Measurements from ENCODE around the gene UBE2E2.
"Not testable (repeated sequence)": the region's sequence is repeated elsewhere in the genome, so short reads cannot be mapped to it uniquely, and the experiment has no call there.

The UBE2E2 gene

DNA sequence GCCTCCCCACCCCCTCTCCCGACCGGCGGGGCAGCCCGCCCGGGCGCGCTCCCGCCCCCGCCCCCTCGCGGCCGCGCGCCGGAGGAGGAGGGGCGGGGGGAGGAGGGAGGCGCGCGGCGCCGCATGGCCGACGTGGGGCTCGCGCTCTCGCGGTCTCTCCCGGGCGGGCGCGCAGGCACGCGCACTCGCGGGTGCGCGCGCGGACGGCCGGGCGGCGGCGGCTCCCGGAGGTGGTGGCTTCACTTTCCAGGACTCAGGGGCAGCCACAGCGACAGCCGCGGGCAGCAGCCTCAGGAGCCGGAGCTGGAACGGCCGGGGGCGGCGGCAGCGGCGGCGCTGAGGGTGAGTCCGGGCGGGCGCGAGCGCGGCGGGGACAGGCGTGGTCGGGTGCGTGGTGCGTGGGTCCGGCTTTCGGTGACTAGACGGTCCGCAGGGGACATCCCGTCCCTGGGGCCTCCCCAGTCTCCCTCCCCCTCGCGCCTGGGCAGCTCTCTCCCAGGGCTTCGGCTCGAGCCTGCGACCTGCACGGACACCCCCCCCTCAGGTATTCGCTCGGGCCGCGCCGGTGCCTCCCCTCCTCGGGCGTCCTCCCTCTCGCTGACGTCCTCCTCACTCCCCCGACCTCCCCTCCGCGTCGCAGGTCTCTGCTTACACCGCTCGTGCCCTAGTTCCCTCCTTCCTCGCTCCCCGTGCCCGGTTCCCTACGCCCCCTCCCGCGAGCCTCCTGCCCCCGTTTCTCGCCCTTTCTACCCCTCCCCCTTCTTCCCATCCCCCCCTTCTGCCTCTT is at the start of gene UBE2E2:
UBE2E2 (plus strand) TSS at position 407 of the 787 bp plus-strand sequence.
- in situ Hi-C loops (cut with HindIII; ENCODE audit: low sequenced_read_pairs) = no loop called here

DNA sequence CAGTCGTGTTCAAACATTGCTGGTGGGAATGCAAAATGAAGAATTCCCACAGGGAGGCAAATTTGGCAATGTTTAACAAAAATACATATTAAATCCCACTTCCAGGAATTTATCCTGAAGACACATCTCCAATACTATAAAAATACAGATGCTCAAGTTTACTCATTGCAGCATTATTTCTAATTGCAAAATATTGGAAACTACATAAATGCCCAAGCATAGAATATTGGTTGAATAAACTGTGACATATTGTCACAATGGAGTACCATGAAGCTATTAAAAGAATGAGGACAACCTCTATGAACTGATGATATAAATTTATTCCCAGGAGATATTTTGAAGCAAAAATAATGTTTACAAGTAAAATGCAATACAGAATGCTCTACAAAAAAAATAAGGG is 49.7 kb upstream of the UBE2E2 start:
- in situ Hi-C loops (cut with HindIII; ENCODE audit: low sequenced_read_pairs) = no loop called here

DNA sequence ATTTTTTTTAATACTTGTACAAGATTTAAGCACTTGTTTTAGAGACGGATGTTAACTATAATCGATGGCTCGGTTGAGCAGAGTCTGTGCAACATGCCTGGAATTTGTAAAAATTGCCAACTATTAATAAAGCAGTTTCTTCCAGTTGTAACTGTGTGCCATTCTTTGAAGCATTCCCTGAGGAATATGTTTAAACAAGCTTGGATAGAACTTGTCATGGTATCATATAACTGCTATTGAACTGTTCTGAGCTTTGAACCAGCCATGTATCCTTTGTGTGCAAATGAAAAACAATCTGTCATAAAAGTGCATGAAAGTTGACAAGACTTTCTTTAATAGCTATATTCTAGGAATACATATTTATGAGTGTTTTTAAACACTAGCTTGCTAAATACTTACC is 45.8 kb upstream of the UBE2E2 start:
- in situ Hi-C loops (cut with HindIII; ENCODE audit: low sequenced_read_pairs) = no loop called here

DNA sequence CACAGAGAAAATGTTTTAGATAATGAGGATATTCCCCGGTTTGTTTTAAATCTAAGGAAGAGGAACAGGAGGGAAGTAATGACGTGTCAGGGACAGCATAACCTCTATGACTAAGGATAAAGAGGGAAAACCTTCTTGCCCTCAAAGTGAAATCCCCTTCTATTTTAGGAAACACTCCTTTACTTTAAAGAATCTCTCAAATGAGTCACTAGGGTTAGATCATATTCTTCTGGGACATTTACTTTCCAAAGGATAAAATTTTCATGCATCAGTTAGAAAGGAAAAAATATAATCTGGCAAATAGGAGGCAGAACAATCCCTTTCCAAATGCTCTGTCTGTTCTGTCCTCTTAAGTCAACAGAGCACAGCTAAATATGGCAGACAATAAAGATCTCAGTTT is 43.2 kb upstream of the UBE2E2 start:
- in situ Hi-C loops (cut with HindIII; ENCODE audit: low sequenced_read_pairs) = no loop called here

DNA sequence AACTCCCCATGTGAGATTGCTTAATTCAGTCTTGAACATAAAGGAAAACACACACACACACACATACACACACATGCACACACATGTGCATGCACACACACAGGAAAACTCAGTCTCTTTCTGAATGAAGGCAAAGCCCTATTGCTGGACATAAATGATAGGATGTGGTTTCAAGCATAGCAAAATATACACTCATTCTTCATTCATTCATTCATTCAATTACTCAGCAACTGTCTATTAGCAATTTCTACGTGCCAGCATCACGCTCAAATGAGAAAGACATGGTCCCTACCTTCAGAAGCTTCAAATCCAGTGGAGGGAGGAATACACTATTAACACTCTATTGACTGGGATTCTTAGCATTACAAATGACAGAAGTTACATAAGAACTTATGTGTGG is 41.8 kb upstream of the UBE2E2 start:
- in situ Hi-C loops (cut with HindIII; ENCODE audit: low sequenced_read_pairs) = no loop called here

DNA sequence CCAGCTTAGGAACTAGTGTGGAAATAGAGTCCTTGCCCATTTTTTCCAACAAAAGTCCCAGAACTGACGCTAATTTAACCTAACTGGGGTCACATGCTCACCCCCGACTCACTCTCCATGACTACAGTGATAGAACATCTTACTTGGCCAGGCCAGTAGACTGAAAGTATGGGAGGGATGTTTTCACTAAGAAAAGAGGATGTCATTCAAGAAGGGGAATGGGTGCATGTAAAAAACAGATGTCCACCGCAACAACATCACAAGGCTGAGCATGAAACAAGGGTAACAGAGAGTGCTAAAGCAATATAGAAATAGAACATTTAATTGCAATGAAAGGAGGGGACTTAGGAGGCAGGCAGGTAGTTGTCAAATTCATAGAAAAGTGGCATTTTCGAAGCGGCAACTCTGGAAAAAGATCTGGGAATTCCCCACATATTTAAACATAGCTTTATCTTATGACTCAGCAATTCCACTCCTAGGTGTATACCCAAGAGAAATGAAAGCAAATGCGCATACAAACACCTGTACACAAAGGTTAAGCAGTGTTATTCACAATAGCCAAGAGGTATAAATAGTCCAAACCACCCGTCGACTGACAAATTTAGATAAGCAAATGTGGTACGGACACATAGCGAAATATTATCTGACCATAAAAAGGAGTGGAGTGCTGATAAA is 41.1 kb upstream of the UBE2E2 start:
- in situ Hi-C loops (cut with HindIII; ENCODE audit: low sequenced_read_pairs) = no loop called here

DNA sequence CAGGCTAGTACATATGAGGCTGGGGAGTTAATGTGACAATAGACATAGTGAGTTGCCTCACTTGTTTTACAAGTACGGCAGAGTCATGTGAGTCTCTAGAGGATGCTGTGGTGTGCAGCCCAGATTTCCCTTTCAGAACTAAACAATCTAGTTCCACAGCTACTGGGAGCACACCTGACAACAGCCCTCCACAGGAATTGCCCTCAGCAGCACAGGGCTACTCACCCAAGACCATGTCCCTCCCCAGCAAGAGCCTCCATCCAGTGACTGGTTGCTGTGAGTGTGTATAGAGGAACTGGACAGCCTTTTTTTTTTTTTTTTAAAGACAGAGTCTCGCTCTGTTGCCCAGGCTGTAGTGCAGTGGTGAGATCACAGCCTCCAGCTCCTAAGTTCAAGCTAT is 40.2 kb upstream of the UBE2E2 start:
- in situ Hi-C loops (cut with HindIII; ENCODE audit: low sequenced_read_pairs) = no loop called here

DNA sequence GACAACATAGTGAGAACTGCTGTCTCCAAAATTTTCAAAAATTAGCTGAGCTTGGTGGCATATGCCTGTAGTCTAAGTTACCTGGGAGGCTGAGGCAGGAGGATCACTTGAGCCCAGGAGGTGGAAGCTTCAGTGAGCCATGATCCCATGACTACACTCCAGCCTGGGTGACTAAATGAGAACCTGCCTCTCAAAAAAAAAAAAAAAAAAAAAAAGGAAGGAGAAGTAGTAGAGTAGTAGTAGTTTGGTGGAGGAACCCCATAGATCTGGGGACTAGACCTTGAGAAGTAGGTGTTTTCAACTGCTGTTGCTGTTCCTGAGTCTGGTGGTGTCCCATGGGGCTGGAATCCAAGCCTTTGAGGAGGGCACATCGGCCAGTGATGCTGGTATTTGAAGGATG is 38.4 kb upstream of the UBE2E2 start:
- in situ Hi-C loops (cut with HindIII; ENCODE audit: low sequenced_read_pairs) = no loop called here

DNA sequence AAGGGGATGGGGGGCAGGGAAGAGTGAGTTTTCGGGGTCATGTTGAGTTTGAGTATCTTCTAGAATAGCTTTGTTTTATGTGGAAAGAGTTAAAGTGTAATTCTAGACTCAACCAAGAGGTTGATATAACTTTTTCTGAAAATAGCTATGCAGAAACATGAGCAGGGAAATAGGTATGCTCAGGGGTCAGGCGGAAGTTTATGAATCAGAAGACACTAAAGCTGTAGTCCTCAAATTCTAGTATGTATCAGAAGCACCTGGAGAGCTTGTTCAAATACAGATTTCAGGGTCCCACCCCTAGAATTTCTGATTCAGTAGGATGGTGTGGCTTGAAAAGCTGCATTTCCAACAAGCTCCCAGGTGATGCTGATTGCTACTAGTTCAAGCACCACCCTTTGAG is 37.6 kb upstream of the UBE2E2 start:
- in situ Hi-C loops (cut with HindIII; ENCODE audit: low sequenced_read_pairs) = no loop called here

DNA sequence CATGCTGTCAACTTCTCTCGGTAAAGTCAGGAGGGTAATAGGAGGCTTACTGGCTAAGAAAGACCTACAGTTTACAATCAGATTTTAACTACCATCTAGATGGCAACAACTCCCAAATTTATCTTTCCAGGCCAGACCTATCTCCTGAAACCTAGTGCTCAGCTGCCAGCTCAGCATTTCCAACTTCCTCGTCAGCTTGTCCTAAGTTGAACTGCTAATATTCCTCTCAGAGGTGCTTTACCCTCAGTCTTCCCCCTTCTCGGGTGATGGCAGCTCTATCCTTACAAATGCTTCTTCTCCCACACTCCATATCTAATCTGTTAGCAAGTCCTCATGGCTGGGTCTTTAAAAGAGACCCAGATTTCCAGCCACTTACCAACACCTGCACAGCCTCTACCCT is 36.9 kb upstream of the UBE2E2 start:
- in situ Hi-C loops (cut with HindIII; ENCODE audit: low sequenced_read_pairs) = no loop called here

DNA sequence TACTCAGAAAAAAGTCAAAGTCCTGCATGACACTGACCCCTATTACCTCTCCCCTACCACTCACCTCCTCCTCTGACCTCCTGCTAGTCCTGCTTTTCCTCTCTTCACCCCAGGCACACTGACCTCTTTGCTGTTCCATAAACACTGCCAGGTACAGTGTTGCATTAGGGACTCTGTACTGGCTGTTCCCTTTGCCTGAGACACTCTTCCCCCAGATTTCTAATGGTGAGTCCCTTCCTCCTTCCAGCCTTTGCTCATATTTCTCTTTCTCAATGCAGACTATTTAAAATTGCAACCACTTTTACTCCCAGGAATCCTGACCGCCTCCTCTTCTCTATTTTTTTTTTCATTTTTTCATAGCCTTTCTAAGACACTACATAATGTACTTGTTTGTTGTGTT is 36.3 kb upstream of the UBE2E2 start:
- in situ Hi-C loops (cut with HindIII; ENCODE audit: low sequenced_read_pairs) = no loop called here

DNA sequence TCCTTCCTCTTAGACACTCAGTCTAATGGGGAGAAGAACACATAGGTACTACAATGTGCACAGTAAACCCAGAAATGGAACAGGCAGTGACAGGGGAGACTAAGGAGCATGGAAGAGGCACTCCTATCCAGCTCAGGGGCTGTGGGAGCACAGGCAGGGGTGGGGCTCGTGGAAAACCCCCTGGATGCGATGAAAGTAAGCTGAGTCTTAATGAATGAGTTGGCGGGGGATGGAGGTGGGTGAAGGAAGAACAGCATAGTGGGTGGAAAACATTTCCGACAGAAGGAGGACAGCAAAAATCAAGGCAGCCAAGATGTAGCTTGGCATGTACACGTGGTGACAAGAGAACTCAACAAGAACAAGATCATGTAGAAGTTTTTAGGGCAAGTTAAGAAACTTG is 33.6 kb upstream of the UBE2E2 start:
- in situ Hi-C loops (cut with HindIII; ENCODE audit: low sequenced_read_pairs) = no loop called here

DNA sequence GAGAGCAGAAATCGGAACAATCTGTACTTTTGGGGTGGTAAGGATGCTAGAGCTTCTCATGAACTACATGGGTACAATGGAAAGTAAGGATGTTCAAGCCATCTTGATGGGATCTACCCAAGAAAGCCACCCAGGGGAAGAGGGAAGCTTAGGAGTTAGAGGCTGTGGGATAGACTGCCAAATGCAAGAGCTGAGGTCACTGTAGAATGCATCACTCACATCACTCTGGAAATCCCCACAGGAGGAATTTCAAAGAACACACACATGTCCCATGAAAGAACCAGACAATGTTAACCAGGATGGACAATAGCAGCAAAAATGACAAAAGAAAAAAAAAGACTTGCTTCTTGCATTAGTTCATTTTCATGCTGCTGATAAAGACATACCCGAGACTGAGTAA is 32.8 kb upstream of the UBE2E2 start:
- in situ Hi-C loops (cut with HindIII; ENCODE audit: low sequenced_read_pairs) = no loop called here

DNA sequence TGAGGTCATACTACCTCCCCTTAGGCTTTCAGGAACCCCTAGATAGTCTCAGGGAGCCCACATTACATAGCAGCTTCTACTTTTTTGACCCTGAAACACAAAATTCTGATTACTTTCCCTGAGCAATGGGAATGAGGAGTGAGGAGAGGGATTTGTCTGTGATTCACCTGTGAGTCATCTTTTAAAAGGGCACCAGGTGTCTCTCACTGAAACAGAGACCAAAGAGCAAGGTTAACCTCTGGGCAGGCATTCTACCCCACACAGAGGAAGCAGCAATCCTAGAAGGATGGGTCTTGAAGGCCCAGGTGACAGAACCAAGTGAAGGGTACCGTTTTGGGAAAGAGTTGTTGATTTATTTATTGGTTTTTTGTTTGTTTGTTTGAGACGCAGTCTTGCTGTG is 31.1 kb upstream of the UBE2E2 start:
- in situ Hi-C loops (cut with HindIII; ENCODE audit: low sequenced_read_pairs) = no loop called here

DNA sequence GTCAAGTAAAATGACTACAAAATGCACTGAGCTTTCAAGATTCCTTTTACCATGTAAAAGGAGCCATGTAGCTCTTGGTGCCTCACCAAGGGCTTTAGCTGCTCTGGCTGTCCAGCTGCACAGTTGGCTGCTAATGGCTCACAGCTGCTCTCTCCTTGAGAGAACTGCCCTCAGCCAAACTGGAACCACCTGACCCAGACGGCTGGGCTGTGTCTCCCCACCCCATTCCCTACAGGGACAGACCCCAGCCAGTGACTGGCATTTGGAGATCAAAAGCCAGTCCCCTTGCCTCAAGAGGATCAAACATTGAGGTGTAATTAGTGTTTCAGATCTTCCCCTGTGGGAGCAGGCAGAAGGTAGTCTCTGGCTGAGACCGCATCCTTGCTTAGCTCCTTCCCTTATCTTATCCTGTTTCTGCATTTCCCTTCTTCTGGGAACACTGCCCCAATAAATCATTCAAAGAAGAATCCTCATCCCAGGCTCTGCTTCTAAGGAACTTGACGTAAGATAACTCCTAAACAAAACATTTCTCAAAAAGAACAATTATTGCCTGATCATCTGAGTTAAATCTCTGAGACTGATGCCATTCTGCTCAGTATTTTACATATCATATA is 28.6 kb upstream of the UBE2E2 start:
- in situ Hi-C loops (cut with HindIII; ENCODE audit: low sequenced_read_pairs) = no loop called here

DNA sequence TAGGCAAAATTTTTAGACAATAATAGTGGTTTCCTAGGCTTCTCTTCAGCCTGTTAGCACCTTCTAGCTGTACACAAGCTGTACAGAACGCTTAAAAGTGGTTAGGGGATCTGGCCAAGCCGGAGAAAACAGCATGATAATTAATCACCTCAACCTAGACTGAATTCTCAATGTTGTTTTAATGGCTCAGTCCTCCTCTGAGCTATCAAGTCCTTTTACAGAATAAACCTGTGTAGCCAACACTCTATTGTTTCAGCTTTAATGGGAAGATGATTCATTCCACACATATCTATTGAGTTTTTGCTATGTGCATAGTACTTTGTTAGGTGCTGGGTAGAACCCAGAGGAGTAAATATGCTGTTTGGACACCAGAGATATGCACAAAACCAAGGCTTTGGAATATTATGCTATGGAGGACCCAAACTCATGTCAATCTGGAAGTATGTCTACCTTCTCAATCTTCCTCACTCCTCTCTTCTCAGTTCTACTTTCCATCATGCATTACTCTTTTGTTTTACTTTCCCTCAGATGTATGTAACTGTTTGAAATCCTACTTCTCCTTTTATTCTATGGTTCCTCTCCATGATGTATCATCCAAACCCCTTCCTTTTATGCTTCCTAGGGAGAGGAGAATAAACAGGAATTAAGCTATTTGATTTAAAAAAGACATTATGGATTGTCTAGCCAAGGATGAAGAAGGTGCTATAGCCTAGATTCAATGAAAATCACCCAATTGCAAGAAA is 27.6 kb upstream of the UBE2E2 start:
- in situ Hi-C loops (cut with HindIII; ENCODE audit: low sequenced_read_pairs) = no loop called here

DNA sequence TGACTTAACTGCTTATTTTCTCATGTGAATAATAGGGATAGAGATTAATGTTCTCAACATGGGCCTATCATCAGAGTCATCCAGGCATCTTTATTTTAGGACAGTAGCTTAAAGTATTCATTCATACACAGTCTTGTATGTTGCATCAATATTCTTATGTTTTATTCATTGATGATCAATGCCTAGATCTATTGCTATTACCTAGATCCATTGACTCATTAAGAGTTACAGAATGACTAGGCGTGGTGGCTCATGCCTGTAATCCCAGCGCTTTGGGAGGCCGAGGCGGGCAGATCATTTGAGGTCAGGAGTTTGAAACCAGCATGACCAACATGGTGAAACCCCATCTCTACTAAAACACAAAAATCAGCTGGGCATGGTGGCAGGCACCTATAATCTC is 26.3 kb upstream of the UBE2E2 start:
- in situ Hi-C loops (cut with HindIII; ENCODE audit: low sequenced_read_pairs) = not testable (repeated sequence)

DNA sequence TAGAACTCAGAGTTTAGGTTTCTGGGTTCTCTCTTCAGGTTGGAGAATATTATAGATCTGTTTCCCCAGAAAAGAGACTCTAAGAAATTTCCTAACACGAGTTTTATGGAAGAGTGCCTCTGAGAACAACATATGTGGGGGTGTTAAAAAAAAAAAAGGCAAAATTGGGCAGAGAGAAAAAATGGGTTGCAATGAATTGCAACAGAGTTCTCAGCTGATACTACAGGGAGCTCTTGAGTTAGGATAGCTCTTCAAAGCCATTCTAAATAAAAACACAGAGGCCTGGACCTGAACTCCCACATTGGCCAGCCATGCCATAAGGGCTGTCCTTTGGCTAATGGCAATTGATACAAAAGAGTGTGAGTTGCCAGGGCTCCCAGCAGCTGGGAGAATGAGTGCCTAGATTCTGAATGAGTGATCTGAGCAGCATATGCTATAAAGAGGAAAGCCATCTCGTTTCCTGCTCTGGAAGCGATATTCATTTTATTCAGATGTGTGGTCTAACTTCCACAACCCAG is 20.1 kb upstream of the UBE2E2 start:
- in situ Hi-C loops (cut with HindIII; ENCODE audit: low sequenced_read_pairs) = no loop called here

DNA sequence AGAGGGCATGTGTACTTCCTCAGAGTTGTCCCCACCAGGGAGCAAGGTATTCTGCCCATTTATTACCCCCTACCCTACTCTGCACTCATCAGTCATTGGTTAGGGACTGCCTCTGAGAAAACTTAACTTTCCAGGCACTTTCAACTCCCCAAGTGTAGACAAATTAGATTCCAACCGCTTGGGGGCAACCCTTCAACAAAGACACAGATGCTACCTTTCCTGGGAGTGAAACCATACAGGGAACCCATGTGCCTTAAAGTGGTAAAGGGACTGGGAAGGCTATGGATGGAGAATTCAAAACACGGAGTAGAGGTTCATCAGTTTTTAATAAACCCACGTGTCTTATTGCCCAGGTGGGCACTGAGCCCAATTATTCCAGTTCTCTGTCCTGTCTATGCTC is 19.4 kb upstream of the UBE2E2 start:
- in situ Hi-C loops (cut with HindIII; ENCODE audit: low sequenced_read_pairs) = no loop called here

DNA sequence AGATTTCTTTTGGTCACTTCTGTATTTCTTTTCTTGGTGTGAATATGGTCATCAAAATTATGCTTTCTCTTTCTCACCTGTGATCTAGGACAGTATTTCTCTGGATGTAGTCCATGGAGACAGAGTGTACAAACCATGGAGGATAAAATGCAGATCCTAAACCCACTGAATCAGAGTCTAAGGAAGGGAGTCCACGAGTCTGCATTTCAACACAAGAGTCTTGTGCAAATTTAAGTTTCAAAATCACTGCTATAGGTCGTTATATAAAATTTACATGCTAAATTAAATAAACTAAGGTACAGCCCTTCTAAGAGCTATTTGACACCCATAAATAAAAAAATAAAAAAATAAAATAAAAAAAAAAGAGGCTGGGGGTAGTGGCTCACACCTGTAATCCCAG is 17.3 kb upstream of the UBE2E2 start:
- in situ Hi-C loops (cut with HindIII; ENCODE audit: low sequenced_read_pairs) = no loop called here

DNA sequence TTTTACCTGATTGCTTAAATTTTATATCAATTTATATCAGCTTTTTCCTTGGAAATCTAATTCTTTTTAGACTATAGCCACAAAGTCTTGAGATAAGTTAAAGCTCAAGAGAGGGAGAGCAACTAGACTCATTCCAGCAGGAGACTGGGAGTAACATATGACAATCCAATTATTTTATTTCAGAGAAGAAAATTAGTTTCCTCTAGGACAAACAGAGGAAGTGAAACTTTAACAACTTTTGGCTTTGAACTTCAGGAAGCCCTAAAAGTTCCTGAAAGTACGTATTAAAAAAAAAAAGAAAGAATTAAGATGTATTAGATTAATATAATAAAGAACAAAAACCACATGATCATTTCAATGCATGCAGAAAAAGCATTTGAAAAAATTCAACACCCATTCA is 13.9 kb upstream of the UBE2E2 start:
- in situ Hi-C loops (cut with HindIII; ENCODE audit: low sequenced_read_pairs) = no loop called here
